HG02759 (cell line): ENCODE results near the gene FREM1.

Experiments
- ATAC-seq: cut with Tn5 transposase; IDR thresholded peaks from one replicate; pipeline ENCODE4 v1.9.1; 2021; ENCODE audit warnings: mild to moderate bottlenecking, moderate library complexity; ENCODE audit not compliant: unreplicated experiment

The FREM1 gene

GRCh38 chr9:14909601-14909960 is 647 bp downstream of the FREM1 start:
- ATAC-seq: no peak

DNA sequence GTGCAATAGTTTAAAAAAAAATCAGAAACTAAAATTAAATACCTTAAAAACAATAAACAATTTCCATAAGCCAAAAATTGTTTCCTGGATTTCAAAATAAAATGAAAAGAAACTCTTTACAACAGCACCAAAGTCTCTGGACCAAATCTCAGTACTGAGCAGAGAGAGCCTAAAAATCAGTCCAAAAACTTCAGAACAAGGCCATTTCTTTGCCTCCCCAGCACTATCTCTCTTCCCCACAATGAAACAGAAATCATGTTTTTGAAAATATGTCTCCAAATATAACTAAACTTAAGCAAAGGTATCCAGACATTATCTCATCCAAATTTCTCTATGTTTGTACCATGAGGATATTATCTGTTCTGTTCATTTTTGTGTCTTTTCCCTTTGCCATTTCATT is 1.0 kb downstream of the FREM1 start:
- ATAC-seq: no peak

DNA sequence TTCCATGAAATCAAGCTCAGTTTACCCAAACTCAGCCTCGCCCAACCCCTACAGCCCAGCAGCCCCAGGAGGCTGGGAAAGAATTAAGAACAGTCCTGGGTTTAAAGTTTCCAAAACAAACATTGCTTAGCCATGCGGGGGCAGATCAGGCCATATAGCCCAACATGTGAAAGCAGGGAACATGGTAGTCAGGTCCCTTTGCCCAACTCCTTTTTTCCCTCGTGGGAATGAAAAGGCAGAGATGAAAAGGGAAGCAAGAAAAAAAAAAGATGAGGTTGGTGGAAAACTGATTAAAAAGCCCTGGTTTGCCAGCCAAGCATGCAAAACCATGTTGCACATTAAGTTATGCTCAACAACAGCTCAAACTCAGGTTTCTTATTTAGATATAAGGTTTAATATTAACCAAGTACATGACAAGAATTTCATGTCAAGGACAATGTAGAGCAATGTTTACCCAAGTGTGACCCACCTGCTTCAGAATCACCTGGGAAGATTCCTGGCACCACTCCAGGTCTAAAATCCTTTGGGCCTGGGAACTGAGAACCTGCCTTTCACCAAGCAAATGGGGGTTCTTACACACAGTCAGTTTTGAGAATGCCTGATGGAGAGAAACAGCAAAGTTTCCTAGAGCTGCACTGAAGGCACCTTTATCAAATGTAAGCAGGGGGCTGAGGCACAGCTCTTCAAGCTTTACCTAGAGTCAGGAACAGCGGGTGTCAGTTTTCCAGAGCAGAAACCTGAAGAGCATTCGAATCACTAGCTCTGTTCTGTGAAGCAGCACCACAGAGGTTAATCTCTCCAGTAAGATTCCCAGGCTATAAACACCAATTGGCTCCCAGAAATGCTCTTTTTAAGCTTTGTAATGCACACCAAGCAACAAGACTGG is 1.7 kb downstream of the FREM1 start:
- peak; percentile 55 for ATAC-seq

DNA sequence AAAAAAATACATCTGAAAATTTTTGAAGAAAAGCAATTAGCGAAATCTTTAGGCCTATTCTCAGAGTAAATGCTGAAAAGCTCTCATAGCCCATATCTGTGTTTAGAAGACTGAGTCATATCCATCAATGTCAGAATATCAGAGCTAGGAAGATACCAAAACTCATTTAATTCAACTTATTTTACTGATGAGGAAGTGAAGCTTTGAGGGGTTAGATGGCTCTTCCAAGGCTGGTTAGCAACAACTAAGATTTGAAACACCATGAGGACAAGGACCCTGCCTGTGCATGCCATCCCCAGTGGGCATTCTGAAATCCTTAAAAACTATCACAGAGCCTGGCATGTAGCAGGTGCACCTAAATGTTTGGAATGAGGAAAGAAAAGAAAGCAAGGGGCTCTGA is 2.5 kb downstream of the FREM1 start:
- ATAC-seq: no peak

DNA sequence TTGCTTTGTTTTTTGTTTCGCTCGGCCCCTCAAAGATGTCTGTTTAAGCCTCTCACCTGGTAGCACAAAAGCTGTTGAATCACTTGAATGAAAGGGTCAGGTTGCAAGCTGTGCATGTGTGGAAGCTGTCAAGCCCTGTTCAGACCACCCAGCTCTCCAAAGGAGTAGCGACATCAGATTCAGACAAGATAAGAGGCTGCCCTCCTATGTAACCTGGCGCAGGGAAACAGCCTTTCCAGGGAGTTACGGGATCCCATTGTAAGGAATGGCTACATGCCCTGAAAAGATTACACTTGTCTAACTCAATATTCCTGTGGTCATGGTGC is 2.9 kb downstream of the FREM1 start:
- no peak for ATAC-seq

- ATAC-seq: no peak
Measured at GRCh38 chr9:14906644-14907359, 3.4 kb downstream of the FREM1 start.

DNA sequence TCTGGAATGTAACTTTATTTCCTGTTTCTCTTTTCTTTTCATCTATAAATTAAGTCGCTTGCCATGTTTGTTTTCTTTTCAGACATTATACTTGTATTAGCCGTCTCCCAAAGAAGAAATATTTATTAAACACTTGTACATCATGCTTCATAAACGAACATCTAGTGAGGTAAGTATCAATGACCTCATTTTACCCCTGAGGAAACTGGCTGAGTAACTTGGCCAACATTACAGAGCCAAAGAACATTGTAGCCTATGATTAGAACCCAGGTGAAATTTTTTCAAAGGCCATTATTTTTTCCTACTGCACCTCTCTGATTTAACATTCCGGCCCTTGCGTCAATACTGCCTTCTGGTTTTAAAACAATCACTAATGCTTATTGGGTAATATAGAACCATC is 4.2 kb downstream of the FREM1 start:
- no peak for ATAC-seq

- ATAC-seq: no peak
Measured at GRCh38 chr9:14903040-14903439, 7.2 kb downstream of the FREM1 start.

DNA sequence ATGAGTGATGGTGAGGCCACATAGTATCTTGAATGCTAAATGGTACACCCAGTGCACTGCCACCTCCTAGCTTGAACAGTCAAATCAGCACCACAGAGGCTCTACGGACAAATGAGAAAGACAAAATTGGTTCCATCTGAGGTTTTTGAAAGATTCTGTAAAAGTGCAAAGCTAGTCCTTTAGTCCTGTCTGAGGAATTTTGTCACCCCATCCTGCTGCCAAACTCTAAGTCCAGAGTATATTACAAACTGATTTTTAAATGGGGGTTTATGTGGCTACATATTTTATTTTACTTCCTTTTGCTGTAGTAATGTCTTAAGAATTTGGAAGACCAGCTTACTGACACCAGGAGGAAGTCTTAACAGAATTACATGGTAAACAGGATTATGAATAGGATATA is 7.7 kb downstream of the FREM1 start:
- no peak for ATAC-seq

GRCh38 chr9:14899815-14900193 is 10.4 kb downstream of the FREM1 start:
- no peak for ATAC-seq

GRCh38 chr9:14899042-14899814 is 11.0 kb downstream of the FREM1 start:
- no peak for ATAC-seq

- no peak for ATAC-seq
Measured at GRCh38 chr9:14895806-14896205, 14.4 kb downstream of the FREM1 start.

- no peak for ATAC-seq
Measured at GRCh38 chr9:14893280-14893679, 16.9 kb downstream of the FREM1 start.

DNA sequence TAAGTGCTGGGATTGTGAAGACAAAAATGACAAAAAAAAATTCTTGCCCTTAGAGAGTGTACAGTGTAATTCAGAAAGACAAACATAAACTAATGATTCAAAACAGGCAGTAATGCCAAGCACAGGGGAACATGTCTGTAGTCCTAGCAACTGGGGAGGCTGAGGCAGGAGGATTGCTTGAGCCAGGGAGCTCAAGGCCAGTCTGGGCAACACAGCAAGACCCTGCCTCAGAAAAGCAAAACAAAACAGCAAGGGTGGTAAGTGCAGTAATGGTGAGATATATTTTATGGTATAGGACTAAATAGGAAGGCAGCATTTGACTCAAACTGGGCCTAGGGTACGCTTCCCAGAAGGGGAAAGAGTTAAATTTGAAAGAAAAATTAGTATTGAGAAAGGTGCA is 18.9 kb downstream of the FREM1 start:
- ATAC-seq: no peak

DNA sequence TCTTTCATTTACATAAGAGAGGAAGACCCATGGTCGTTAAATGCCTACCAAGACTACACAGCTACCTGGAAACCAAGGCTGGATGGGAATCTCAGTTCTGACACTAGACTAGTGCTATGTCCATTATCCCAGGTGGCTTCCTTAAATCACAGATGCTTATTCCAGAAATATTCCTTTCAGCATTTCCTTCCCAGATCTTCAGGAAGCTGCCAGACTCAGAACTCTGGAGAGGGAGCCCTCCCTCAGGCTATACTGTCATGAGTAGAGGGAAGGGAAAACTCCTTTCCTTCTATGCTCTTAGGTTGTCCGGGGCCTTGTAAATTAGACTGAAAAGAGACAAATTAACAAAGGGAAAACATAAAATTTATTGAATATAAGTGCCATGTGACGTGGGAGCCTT is 20.8 kb downstream of the FREM1 start:
- no peak for ATAC-seq

GRCh38 chr9:14888875-14889274 is 21.4 kb downstream of the FREM1 start:
- ATAC-seq: no peak

DNA sequence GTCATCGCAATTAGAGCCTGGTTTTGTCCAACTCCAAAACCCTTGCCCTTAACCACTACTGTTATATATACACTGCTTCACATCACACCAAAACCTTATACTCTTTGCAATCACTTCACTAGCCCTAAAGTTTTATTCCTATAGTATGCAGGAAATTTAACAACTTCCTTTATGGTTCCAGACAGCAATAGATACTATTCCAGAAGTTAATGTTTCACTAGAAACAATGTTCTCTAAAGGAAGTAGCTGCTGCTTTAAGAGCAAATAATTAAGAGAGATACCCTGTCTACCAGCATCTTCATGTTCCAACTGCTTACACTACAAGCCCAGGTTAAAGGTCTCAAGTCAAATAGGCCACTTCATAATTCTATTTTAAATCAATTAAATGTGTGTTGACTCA is 22.0 kb downstream of the FREM1 start:
- no peak for ATAC-seq

DNA sequence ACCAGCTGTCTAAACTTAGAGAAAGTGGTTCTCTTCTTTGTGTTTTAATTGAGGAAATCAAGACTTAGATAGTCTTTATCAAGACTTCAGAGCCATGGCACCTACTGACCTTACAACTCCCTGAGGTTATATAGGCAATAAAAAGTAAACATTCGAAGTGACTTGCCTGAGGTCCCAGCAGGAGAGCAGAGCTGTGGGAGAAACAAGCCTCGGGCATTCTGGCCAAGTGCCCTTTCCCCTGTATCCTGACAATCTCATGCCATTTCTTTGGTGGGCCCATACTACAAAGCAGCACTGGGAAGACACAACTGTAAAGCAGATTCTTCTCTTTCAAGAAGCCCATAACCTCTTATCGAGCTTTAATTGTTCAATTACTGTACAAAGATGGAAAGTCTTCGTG is 23.1 kb downstream of the FREM1 start:
- no peak for ATAC-seq

DNA sequence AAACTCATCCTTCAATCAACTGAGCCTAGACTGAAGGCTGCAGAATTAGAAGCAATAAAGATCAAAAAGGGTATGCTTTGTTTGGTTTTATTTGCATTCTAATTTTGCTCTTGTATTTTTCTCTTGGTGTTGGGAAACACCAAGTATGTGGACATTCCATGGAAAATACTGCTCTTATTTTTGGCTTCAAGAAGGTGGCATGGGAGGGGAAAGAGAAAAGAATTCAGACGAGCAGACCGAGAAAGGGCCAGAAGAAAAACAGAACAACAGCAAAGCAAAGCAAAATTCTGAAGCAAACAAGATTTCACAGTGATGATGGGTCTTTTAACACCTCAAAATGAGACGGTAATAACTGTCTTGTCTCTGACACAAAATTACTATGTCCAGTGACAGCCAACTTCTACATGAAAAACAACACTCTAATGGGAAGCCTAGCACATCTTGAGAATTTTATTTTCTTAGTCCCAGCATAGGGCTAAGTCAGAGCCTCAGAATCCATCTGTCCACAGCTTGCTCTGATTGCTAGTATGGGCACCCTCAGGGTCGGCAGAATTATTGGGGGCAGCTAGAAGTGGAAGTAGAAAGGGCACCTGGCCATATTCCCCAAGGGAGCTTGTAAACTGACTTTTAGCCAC is 26.8 kb downstream of the FREM1 start:
- no peak for ATAC-seq

DNA sequence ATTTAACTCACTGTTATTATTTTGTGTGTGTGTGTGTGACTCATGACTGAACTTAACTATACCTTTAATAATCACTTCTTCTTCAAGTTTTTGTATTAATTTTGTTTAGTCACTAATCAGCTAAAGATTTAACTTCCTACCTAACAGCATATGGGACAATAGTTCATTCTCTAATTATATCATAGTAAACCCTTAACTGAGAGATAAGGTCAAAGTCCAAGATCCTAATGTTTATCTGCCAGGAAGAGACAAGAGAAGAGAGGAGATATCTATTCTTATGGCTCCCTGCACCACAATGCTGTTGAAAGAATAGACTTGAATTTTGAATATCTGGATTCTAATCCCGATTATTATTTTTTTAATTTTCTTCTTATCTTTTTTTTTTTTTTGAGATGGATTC is 28.1 kb downstream of the FREM1 start:
- ATAC-seq: no peak

GRCh38 chr9:14881006-14881405 is 29.2 kb downstream of the FREM1 start:
- ATAC-seq: no peak
